ENCODE data around the gene SLC6A17. TPM values are rescaled to one million over a fixed set of nuclear protein-coding genes. Genes with fewer than 3 reads are reported as not detected.

SLC6A17 gene
- total and polyA plus RNA-seq, 9 of the 15 experiments (the other 6 are each of a cell fraction or from before 2014, with no cell fraction given): not detected

GRCh38 chr1:110165761-110166231 is 15.5 kb downstream of the SLC6A17 start (continued):
- TF ChIP-seq, protein P1, sequence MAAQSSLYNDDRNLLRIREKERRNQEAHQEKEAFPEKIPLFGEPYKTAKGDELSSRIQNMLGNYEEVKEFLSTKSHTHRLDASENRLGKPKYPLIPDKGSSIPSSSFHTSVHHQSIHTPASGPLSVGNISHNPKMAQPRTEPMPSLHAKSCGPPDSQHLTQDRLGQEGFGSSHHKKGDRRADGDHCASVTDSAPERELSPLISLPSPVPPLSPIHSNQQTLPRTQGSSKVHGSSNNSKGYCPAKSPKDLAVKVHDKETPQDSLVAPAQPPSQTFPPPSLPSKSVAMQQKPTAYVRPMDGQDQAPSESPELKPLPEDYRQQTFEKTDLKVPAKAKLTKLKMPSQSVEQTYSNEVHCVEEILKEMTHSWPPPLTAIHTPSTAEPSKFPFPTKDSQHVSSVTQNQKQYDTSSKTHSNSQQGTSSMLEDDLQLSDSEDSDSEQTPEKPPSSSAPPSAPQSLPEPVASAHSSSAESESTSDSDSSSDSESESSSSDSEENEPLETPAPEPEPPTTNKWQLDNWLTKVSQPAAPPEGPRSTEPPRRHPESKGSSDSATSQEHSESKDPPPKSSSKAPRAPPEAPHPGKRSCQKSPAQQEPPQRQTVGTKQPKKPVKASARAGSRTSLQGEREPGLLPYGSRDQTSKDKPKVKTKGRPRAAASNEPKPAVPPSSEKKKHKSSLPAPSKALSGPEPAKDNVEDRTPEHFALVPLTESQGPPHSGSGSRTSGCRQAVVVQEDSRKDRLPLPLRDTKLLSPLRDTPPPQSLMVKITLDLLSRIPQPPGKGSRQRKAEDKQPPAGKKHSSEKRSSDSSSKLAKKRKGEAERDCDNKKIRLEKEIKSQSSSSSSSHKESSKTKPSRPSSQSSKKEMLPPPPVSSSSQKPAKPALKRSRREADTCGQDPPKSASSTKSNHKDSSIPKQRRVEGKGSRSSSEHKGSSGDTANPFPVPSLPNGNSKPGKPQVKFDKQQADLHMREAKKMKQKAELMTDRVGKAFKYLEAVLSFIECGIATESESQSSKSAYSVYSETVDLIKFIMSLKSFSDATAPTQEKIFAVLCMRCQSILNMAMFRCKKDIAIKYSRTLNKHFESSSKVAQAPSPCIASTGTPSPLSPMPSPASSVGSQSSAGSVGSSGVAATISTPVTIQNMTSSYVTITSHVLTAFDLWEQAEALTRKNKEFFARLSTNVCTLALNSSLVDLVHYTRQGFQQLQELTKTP (IDR thresholded peaks at IDR 0.05; ENCODE audit: low read depth in 1 of 2, partially characterized antibody in 2 of 2): no peak
- TF ChIP-seq FOSL1 (tag; conservative IDR thresholded peaks at IDR 0.05): no peak
- TF ChIP-seq CC2D1A (IDR thresholded peaks at IDR 0.05): no peak
- no peak for TF ChIP-seq ZNF174 (CRISPR knock-in tag; IDR thresholded peaks at IDR 0.05)
- TF ChIP-seq TCF3 (CRISPR knock-in tag; IDR thresholded peaks at IDR 0.05): no peak
- no peak for TF ChIP-seq FOXK1 (CRISPR knock-in tag; IDR thresholded peaks at IDR 0.05; ENCODE audit: borderline replicate concordance)
- no peak for TF ChIP-seq MITF (IDR thresholded peaks at IDR 0.05)

Measured in K562 (cell line).